Upper lobe of right lung (tissue), 1 donor: ENCODE measurements around the gene FAM78A. TPM values are rescaled to one million over a fixed set of nuclear protein-coding genes. Genes with fewer than 3 reads are reported as not detected.

Experiments
- ATAC-seq: fragments of 200-7000 bp; cut with Tn5 transposase; one replicate; pipeline ENCODE4 v1.9.1; 2020; ENCODE audit warnings: mild to moderate bottlenecking, moderate library complexity
- DNase-seq: peaks from one replicate; pipeline ENCODE4 v3.0.0-alpha.2; 2020
- H3K27ac ChIP-seq: fragments of 200-600 bp; one replicate; pipeline ENCODE4 v1.8.0; 2022
- H3K27me3 ChIP-seq: fragments of 200-600 bp; one replicate; pipeline ENCODE4 v1.8.0; 2022; ENCODE audit warnings: mild to moderate bottlenecking
- H3K36me3 ChIP-seq: fragments of 200-600 bp; one replicate; pipeline ENCODE4 v1.8.0; 2022
- H3K4me1 ChIP-seq: fragments of 200-600 bp; one replicate; pipeline ENCODE4 v1.8.0; 2022
- H3K4me3 ChIP-seq: fragments of 200-600 bp; one replicate; pipeline ENCODE4 v1.8.0; 2022; ENCODE audit warnings: mild to moderate bottlenecking
- H3K9me3 ChIP-seq: fragments of 200-600 bp; one replicate; pipeline ENCODE4 v1.8.0; 2022
- intact Hi-C: fragments of 100-400 bp; cut with DNase I; formaldehyde crosslinking; loops from one replicate; pipeline ENCODE4 v1.11.0; 2022
- total RNA-seq: library from RNA; stranded (reverse); fragmentation: NEBNext Ultra II Directional; extraction: Animal tissue kit (Norgen Biotek cat#: 25700); gene quantifications from one replicate; pipeline ENCODE4 v1.2.1, GENCODE V29; 2021
- TF ChIP-seq, protein P1 (sequence below): fragments of 200-600 bp; IDR thresholded peaks from one replicate; pipeline ENCODE4 v1.8.0; 2022; ENCODE audit warnings: antibody characterized with exemption
- donor health status: DM: no; HTN: yes; CAD: no; lungs with severe emphysema.

Gene FAM78A
- total RNA-seq, 1 donor from 2014 or later: 14.8 TPM

DNA sequence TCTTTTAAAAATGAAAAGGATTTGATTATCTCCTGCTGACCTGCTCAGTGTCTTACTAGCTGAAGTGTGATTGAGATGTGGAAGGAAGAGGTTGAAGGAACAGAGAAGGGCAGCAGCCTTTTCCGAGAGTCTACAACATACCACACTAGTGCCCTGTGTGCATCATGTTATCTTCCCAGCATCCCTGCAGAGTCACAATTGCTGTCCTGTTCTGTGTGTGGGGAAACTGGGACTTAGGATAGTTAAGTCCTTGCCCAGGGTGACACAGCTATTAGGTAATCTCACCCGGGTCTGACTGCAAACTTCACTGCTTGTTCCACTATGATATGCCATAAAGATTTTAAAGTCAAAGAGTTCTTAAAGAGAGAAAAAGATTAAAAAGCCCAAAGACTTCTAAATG, 55.8 kb downstream of the FAM78A start:
- H3K4me3 ChIP-seq: no peak overlapping the region
- no peak for ATAC-seq
- intact Hi-C loops: no loop called here
- no peak overlapping the region for H3K27ac ChIP-seq
- DNase-seq: no peak
- H3K27me3 ChIP-seq: no peaks in the 10 kb centered on the region
- H3K9me3 ChIP-seq: no peaks in the 10 kb centered on the region
- H3K4me1 ChIP-seq: no peaks in the 10 kb centered on the region
- TF ChIP-seq, protein P1, sequence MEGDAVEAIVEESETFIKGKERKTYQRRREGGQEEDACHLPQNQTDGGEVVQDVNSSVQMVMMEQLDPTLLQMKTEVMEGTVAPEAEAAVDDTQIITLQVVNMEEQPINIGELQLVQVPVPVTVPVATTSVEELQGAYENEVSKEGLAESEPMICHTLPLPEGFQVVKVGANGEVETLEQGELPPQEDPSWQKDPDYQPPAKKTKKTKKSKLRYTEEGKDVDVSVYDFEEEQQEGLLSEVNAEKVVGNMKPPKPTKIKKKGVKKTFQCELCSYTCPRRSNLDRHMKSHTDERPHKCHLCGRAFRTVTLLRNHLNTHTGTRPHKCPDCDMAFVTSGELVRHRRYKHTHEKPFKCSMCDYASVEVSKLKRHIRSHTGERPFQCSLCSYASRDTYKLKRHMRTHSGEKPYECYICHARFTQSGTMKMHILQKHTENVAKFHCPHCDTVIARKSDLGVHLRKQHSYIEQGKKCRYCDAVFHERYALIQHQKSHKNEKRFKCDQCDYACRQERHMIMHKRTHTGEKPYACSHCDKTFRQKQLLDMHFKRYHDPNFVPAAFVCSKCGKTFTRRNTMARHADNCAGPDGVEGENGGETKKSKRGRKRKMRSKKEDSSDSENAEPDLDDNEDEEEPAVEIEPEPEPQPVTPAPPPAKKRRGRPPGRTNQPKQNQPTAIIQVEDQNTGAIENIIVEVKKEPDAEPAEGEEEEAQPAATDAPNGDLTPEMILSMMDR: no peak
- H3K36me3 ChIP-seq: peaks cover 20% of the 10 kb centered on the region

DNA sequence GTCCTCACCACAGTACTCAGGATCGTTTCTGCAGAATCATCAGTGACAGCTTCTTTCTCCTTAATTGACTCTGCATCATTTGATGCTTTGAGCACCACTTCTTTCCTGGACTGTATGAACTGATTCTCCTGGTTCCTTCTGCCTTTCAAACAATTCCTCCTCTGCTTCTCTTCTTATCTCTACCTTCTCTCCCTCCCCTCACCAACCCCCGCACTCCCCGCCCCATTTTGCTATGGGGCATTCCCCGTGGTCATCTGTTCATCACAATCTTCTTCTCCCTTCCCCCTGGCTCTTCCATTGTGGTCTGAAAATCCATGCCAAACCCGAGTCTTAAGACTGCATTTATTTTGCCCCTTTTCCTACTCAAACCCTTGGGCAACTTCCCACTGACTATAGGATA, 57.9 kb downstream of the FAM78A start:
- intact Hi-C loops: no loop called here
- no peak for DNase-seq
- no peak for ATAC-seq
- no peak overlapping the region for H3K27ac ChIP-seq
- H3K36me3 ChIP-seq: peaks cover 24% of the 10 kb centered on the region
- H3K9me3 ChIP-seq: no peaks in the 10 kb centered on the region
- H3K4me1 ChIP-seq: no peaks in the 10 kb centered on the region
- no peaks in the 10 kb centered on the region for H3K27me3 ChIP-seq
- TF ChIP-seq, protein P1: no peak
- H3K4me3 ChIP-seq: no peak overlapping the region

DNA sequence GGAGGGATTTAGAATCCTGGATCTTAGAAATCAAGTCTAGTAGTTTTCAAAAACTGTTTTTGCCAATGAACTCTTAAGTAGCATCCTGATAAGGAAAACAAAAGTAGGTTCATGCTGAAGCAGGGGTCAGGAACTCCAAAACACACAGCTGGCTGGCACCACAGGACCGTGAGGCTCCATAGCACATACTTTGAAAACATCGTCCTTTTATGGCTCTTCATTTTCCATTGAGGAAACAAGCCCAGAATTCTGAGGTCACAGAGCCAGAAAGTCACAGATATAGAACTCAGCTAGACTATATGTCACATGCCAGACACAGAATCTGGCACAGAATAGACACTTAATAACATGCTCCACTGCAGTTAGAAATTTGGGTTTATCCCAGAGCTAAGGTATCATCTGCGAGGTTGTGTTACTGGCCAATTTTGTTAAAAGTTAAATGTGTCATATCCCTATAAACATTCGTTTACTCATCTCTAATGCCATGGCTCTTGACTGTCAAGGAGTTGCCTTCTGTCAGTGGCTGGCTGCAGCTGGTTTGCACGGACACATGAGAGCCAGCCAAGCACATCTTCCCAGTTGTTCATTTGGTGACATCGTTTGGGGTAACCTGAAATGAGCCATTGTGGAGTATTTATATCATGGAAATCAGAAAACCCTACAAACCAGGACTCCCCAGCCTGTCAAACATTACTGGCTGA, 58.8 kb downstream of the FAM78A start:
- Histone ChIP-seq H3K4me1 (no peaks in the 10 kb centered on the region), H3K4me3 (no peak overlapping the region), H3K27ac (no peak overlapping the region), H3K36me3 (peaks cover 16% of the 10 kb centered on the region), H3K9me3 (no peaks in the 10 kb centered on the region), H3K27me3 (no peaks in the 10 kb centered on the region)
- TF ChIP-seq, protein P1: no peak
- no peak for DNase-seq
- ATAC-seq: no peak
- intact Hi-C loops: no loop called here

DNA sequence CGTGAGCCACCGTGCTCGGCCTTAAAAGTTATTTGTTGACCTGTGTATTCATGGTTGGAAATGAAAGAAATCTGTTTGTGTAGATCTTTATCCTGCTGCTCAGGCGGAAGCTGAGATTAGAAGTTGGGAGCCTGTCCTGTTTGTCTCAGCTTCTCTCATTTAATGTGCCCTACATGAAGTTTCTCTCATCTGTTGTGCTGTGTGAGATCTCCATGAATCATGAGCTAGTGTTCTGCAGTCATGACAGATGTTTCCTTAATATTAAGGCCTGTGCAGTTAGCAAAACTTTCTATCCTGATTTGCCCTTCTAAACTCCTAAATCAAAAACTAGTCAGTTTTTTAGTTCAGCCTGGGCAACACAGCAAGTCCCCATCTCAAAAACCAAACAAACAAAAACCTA, 59.5 kb downstream of the FAM78A start:
- intact Hi-C loops: no loop called here
- no peak overlapping the region for H3K27ac ChIP-seq
- no peak for ATAC-seq
- peaks cover 5% of the 10 kb centered on the region for H3K9me3 ChIP-seq
- H3K4me3 ChIP-seq: no peak overlapping the region
- DNase-seq: no peak
- peaks cover 16% of the 10 kb centered on the region for H3K36me3 ChIP-seq
- TF ChIP-seq, protein P1: no peak
- H3K27me3 ChIP-seq: no peaks in the 10 kb centered on the region
- H3K4me1 ChIP-seq: no peaks in the 10 kb centered on the region

DNA sequence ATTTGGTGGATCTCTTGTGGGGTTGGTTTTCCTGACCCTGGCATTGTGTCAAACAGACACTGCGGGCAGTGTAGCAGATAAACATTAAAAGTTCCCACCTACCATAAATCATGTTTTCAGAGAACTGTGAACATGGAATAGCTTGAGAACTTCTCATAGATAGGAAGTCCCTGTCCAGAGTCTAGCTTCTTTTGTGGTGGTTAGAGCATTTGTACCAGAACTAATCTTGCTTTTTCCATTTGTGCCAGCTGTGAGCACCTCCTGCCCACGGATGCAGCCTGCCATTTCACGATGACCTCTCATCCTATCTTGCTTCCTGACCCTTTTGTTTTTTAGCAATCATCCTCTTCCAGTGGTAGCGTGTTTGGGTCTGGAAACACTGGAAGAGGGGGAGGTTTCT, 61.4 kb downstream of the FAM78A start:
- Histone ChIP-seq H3K4me3 (no peak overlapping the region), H3K27me3 (no peaks in the 10 kb centered on the region), H3K4me1 (no peaks in the 10 kb centered on the region), H3K36me3 (peaks cover 16% of the 10 kb centered on the region), H3K9me3 (peaks cover 5% of the 10 kb centered on the region), H3K27ac (no peak overlapping the region)
- intact Hi-C loops: no loop called here
- ATAC-seq (no peak), DNase-seq (no peak)
- TF ChIP-seq, protein P1: no peak
